PC-3 (cell line): ENCODE data around the gene KRT6A. TPM values are rescaled to one million over a fixed set of nuclear protein-coding genes. Genes with fewer than 3 reads are reported as not detected.
A peak's percentile ranks its signal among the peaks of the same experiment; 100 is the strongest.

Experiments used
- ATAC-seq: fragments of 200-7000 bp; cut with Tn5 transposase; 2 replicates; pipeline ENCODE4 v1.9.1; 2020; ENCODE audit warnings: mild to moderate bottlenecking, moderate library complexity
- BruUV-seq: library from RNA; stranded (reverse); fragments of 400-500 nt; replicated peaks from 2 replicates; lab custom pipeline; 2021; lab: Mats Ljungman, UMichigan
- CTCF ChIA-PET: fragments of 300-600 bp; sonication (Branson Sonifier 250); formaldehyde crosslinking; loops from one replicate; lab custom pipeline; 2022; ENCODE audit warnings: antibody characterized with exemption; lab: Charles Lee
- POLR2A ChIA-PET: fragments of 300-600 bp; sonication (Branson Sonifier 250); formaldehyde crosslinking; loops from one replicate; lab custom pipeline; 2022; ENCODE audit warnings: antibody characterized with exemption; ENCODE audit not compliant: unreplicated experiment; lab: Charles Lee
- DNase-seq: peaks from one replicate; pipeline ENCODE4 v3.0.0-alpha.2; 2015
- H2AFZ ChIP-seq: fragments of 300-600 bp; sonication (generic); 2 replicates; pipeline ENCODE4 v1.6.0; 2016; ENCODE audit warnings: antibody characterized with exemption, low read length
- H3F3A ChIP-seq: fragments of 300-600 bp; sonication (generic); one replicate; pipeline ENCODE4 v1.6.0; 2017; ENCODE audit warnings: antibody characterized with exemption, low read length, control low read depth, mild to moderate bottlenecking; ENCODE audit not compliant: unreplicated experiment
- H3K27ac ChIP-seq: fragments of 300-600 bp; sonication (generic); 2 replicates; pipeline ENCODE4 v1.5.1; 2016; ENCODE audit warnings: mild to moderate bottlenecking, low read length
- H3K27me3 ChIP-seq: fragments of 300-600 bp; sonication (generic); 2 replicates; pipeline ENCODE4 v1.6.1; 2016; ENCODE audit warnings: low read length, mixed read lengths
- H3K36me3 ChIP-seq: fragments of 300-600 bp; sonication (generic); 2 replicates; pipeline ENCODE4 v1.6.1; 2016; ENCODE audit warnings: low read depth, mixed run types, low read length, mixed read lengths
- H3K4me1 ChIP-seq: fragments of 300-600 bp; sonication (generic); 2 replicates; pipeline ENCODE4 v1.5.1; 2016; ENCODE audit warnings: low read length; ENCODE audit not compliant: insufficient read depth
- H3K4me2 ChIP-seq: fragments of 300-600 bp; sonication (generic); 2 replicates; pipeline ENCODE4 v1.6.0; 2016; ENCODE audit warnings: low read length
- H3K4me3 ChIP-seq: fragments of 300-600 bp; sonication (generic); 2 replicates; pipeline ENCODE4 v1.5.1; 2016; ENCODE audit warnings: mild to moderate bottlenecking, low read length, mixed read lengths
- H3K79me2 ChIP-seq: fragments of 300-600 bp; sonication (generic); 2 replicates; pipeline ENCODE4 v1.6.1; 2017; ENCODE audit warnings: low read length, mixed read lengths
- H3K9ac ChIP-seq: fragments of 300-600 bp; sonication (generic); 2 replicates; pipeline ENCODE4 v1.6.0; 2016; ENCODE audit warnings: mild to moderate bottlenecking, low read length
- H3K9me2 ChIP-seq: fragments of 300-600 bp; sonication (generic); replicated peaks from 2 replicates; pipeline ENCODE4 v1.6.1; 2016; ENCODE audit warnings: mixed run types, low read length, mixed read lengths
- H3K9me3 ChIP-seq: fragments of 300-600 bp; sonication (generic); 2 replicates; pipeline ENCODE4 v1.6.1; 2016; ENCODE audit warnings: low read length, mixed read lengths
- H4K20me1 ChIP-seq: fragments of 300-600 bp; sonication (generic); 2 replicates; pipeline ENCODE4 v1.6.1; 2016; ENCODE audit warnings: low read length, mixed read lengths
- EZH2 ChIP-seq: fragments of 300-600 bp; sonication (generic); IDR thresholded peaks from one replicate; pipeline ENCODE4 v1.6.1; 2017; ENCODE audit warnings: antibody characterized with exemption, mild to moderate bottlenecking, low read length; ENCODE audit not compliant: unreplicated experiment
- EZH2phosphoT487 ChIP-seq: fragments of 300-600 bp; sonication (generic); IDR thresholded peaks from 2 replicates; pipeline ENCODE4 v1.6.1; 2018; ENCODE audit warnings: mild to moderate bottlenecking, antibody characterized with exemption, low read length, borderline replicate concordance
- intact Hi-C: fragments of 100-400 bp; cut with micrococcal nuclease; formaldehyde crosslinking; loops from 2 replicates; pipeline ENCODE4 v1.9.0; 2023
- total RNA-seq: library from RNA; depleted of rRNA; stranded (reverse); fragments of >200 nt; gene quantifications from 2 replicates; pipeline ENCODE4 v1.2.3, GENCODE V29; 2014
- TF ChIP-seq, protein P1 (sequence below): fragments of 300-600 bp; sonication (generic); conservative IDR thresholded peaks from 2 replicates; pipeline ENCODE4 v1.5.1; 2017; ENCODE audit warnings: antibody characterized with exemption, low read depth, mild to moderate bottlenecking, low read length

Gene KRT6A
- total RNA-seq, 1 experiment from 2014 or later: 46.3 TPM

DNA sequence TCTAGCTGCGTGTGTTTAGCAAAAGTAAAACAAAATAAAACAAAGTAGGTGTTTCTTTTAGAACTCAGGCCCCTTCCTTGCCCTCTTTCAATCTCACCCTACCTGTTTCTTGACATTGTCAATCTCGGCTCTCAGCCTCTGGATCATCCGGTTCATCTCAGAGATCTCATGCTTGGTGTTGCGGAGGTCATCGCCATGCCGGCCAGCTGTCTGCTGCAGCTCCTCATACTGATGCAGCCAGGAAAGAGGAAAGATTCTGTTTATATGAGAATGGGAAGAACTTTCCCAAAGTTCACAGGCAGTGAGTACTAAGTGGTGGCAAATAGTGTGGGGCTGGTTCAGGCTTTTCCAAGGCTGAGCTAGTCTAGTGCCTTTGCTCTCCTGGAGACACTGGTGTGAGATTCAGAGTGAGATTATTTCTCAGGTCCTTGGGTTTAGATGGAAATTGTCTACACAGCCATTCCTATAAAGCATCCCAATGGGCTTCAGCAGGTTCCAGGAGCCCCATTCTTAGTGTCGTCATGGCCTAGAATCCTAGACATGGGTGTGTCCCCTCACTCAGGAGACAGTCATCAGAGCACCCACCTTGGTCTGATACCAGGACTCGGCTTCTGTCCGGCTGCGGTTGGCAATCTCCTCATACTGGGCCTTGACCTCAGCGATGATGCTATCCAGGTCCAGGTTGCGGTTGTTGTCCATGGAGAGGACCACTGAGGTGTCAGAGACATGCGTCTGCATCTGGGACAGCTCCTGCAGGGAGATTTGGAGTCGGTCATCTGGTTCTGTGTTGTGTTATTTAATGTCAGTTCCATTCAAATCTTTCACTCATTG, 24.2 kb upstream of the KRT6A start:
- POLR2A ChIA-PET: no interaction called here
- no TSS peak for BruUV-seq
- Histone ChIP-seq H4K20me1 (no peaks in the 10 kb centered on the region), H2AFZ (no peak overlapping the region), H3K36me3 (no peaks in the 10 kb centered on the region), H3K4me2 (no peak overlapping the region), H3K4me3 (no peak overlapping the region), H3K4me1 (peaks cover 21% of the 10 kb centered on the region), H3K27me3 (no peaks in the 10 kb centered on the region), H3K79me2 (no peaks in the 10 kb centered on the region), H3K9me3 (no peaks in the 10 kb centered on the region), H3K9ac (no peak overlapping the region), H3K9me2 (no peaks in the 10 kb centered on the region), H3K27ac (no peak overlapping the region), H3F3A (no peaks in the 10 kb centered on the region)
- no peak for DNase-seq
- no peak for ATAC-seq
- CTCF ChIA-PET: no interaction called here
- intact Hi-C loops: no loop called here
- TF ChIP-seq EZH2phosphoT487: no peak
- TF ChIP-seq, protein P1, sequence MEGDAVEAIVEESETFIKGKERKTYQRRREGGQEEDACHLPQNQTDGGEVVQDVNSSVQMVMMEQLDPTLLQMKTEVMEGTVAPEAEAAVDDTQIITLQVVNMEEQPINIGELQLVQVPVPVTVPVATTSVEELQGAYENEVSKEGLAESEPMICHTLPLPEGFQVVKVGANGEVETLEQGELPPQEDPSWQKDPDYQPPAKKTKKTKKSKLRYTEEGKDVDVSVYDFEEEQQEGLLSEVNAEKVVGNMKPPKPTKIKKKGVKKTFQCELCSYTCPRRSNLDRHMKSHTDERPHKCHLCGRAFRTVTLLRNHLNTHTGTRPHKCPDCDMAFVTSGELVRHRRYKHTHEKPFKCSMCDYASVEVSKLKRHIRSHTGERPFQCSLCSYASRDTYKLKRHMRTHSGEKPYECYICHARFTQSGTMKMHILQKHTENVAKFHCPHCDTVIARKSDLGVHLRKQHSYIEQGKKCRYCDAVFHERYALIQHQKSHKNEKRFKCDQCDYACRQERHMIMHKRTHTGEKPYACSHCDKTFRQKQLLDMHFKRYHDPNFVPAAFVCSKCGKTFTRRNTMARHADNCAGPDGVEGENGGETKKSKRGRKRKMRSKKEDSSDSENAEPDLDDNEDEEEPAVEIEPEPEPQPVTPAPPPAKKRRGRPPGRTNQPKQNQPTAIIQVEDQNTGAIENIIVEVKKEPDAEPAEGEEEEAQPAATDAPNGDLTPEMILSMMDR: no peak
- no peak for TF ChIP-seq EZH2

DNA sequence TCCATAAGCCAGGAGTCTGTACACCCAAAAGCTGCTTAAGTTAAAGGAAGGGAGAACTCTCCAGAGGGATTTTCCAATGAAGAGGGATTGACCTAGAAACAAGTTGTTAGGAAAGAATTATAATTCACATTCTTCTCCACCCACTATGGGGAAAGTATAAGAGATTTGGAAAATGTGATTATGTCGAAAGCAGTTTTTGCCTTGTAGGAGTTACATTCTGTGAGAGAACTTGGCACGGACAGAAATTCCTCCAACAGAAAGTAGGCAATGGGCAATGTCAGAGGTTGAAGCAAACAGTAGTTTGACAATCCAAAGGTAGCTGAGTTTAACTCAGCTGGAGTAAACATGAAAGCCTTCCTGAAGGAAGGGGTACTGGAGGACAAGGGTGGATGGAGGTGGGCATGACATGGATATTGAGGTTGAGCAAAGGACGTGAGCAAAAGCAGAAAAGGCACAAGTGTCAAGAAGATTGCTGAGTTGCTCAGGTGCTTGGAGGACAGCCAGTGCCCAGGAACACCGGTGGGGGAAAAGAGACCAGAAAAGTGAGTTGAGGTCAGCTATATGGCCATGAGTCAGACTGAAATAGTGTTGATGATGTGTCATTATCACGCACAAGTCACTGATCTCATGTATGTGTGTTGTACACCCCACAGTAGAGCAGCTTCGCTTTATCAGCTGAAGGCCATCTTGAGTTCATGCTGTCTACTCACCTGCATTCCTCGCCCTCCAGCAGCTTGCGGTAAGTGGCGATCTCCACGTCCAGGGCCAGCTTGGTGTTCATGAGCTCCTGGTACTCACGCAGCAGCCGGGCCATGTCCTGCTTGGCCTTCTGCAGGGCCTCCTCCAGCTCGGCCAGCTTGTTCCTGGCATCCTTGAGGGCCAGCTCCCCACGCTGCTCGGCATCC, 23.1 kb upstream of the KRT6A start:
- H3F3A ChIP-seq: no peaks in the 10 kb centered on the region
- H3K36me3 ChIP-seq: no peaks in the 10 kb centered on the region
- ChIA-PET POLR2A (no interaction called here), CTCF (no interaction called here)
- peak overlapping the region; percentile 26; the same call in 1 of the 2 replicates for H3K27ac ChIP-seq
- peak; percentile 69 for DNase-seq
- ATAC-seq: no peak
- H3K4me2 ChIP-seq: no peak overlapping the region
- TF ChIP-seq EZH2phosphoT487 (no peak), EZH2 (no peak)
- TF ChIP-seq, protein P1: no peak
- no peaks in the 10 kb centered on the region for H4K20me1 ChIP-seq
- intact Hi-C loops: no loop called here
- no peaks in the 10 kb centered on the region for H3K9me2 ChIP-seq
- H3K79me2 ChIP-seq: no peaks in the 10 kb centered on the region
- no peak overlapping the region for H2AFZ ChIP-seq
- peaks cover 16% of the 10 kb centered on the region for H3K4me1 ChIP-seq
- no peak overlapping the region for H3K9ac ChIP-seq
- no peak overlapping the region for H3K4me3 ChIP-seq
- no peaks in the 10 kb centered on the region for H3K27me3 ChIP-seq
- no peaks in the 10 kb centered on the region for H3K9me3 ChIP-seq
- BruUV-seq: no TSS peak
